HepG2 (cell line): Measurements from ENCODE around the gene OST4. TPM values are rescaled to one million over a fixed set of nuclear protein-coding genes. Genes with fewer than 3 reads are reported as not detected.
A peak's percentile ranks its signal among the peaks of the same experiment; 100 is the strongest.

Source experiments
- ARID3A ChIP-seq: IDR thresholded peaks from 2 replicates; pipeline ENCODE4 v1.6.1; 2012; ENCODE audit warnings: low read depth, low read length, improper control_type of control experiment
- ATF7-NPFF ChIP-seq: sonication (generic); formaldehyde crosslinking; IDR thresholded peaks from 2 replicates; pipeline ENCODE4 v1.8.1; 2023; ENCODE audit warnings: mild to moderate bottlenecking, low read depth, missing genetic modification reagents, moderate library complexity
- ELF4 ChIP-seq: sonication (generic); formaldehyde crosslinking; IDR thresholded peaks from 2 replicates; pipeline ENCODE4 v1.5.0; 2020; ENCODE audit warnings: missing genetic modification reagents, mild to moderate bottlenecking, moderate library complexity, borderline replicate concordance
- FOXC1 ChIP-seq: sonication (generic); formaldehyde crosslinking; IDR thresholded peaks from 2 replicates; pipeline ENCODE4 v1.8.0; 2022; ENCODE audit warnings: mild to moderate bottlenecking, missing genetic modification reagents, borderline replicate concordance
- HBP1 ChIP-seq: IDR thresholded peaks from 2 replicates; pipeline ENCODE4 v1.6.1; 2016; ENCODE audit warnings: low read depth, control low read depth
- TAF1 ChIP-seq: sonication (generic); formaldehyde crosslinking; IDR thresholded peaks from 2 replicates; pipeline ENCODE4 v1.4.0; 2020; ENCODE audit warnings: missing genetic modification reagents
- TSC22D2 ChIP-seq: sonication (generic); formaldehyde crosslinking; IDR thresholded peaks from 2 replicates; pipeline ENCODE4 v1.5.1; 2020; ENCODE audit warnings: missing genetic modification reagents, mild to moderate bottlenecking, borderline replicate concordance
- ZNF576 ChIP-seq: sonication (generic); formaldehyde crosslinking; IDR thresholded peaks from 2 replicates; pipeline ENCODE4 v1.4.0; 2020; ENCODE audit warnings: mild to moderate bottlenecking, missing genetic modification reagents
- ZNF597 ChIP-seq: sonication (generic); formaldehyde crosslinking; IDR thresholded peaks from 2 replicates; pipeline ENCODE4 v1.5.0; 2020; ENCODE audit warnings: missing genetic modification reagents
- ZNF770 ChIP-seq: sonication (generic); formaldehyde crosslinking; IDR thresholded peaks from 2 replicates; pipeline ENCODE4 v1.5.0; 2020; ENCODE audit warnings: mild to moderate bottlenecking, missing genetic modification reagents
- ZNF788 ChIP-seq: sonication (generic); formaldehyde crosslinking; IDR thresholded peaks from 2 replicates; pipeline ENCODE4 v1.5.0; 2020; ENCODE audit warnings: mild to moderate bottlenecking, missing genetic modification reagents, borderline replicate concordance
- polyA plus RNA-seq, 8 experiments: library from polyadenylated mRNA; depleted of rRNA in 3 of 8; stranded (reverse) in 7 of 8; unstranded in 1 of 8; fragments of >200 nt; fragmentation: Illumina TruSeq in 4 of 8; extraction: Trizol in 4 of 8; gene quantifications; 2 replicates each; pipeline versions ENCODE4 v1.2.1 to v1.2.3, GENCODE V29; 2011 to 2016; ENCODE audit warnings: low read depth in 4 of 8, missing spikeins in 1 of 8, mixed read lengths in 1 of 8; ENCODE audit not compliant: insufficient read depth in 1 of 8
- total RNA-seq, 5 experiments: library from RNA; depleted of rRNA; stranded (reverse); fragments of >200 nt; fragmentation: Illumina TruSeq; extraction: Trizol; gene quantifications; 2 replicates each; pipeline ENCODE4 v1.2.3, GENCODE V29; 2016; ENCODE audit warnings: low read depth in 1 of 5
- TF ChIP-seq, protein P1 (sequence below): sonication (generic); formaldehyde crosslinking; IDR thresholded peaks from 2 replicates; pipeline ENCODE4 v1.4.0; 2020; ENCODE audit warnings: low read depth, missing genetic modification reagents
- TF ChIP-seq, protein P2 (sequence below): IDR thresholded peaks from 2 replicates; pipeline ENCODE4 v1.6.1; 2018; ENCODE audit warnings: missing genetic modification reagents, mild to moderate bottlenecking, missing compliant biosample characterization

The OST4 gene
- total and polyA plus RNA-seq, 2 of the 13 experiments (the other 11 are each of a cell fraction or from before 2014, with no cell fraction given) = 498 to 584 TPM

GRCh38 chr2:27086724-27087593 lies 15.5 kb upstream of the OST4 start, which contains the start of gene KHK (continued):
- TF ChIP-seq HBP1 (CRISPR knock-in tag) (peak; percentile 15; the same call in 1 of the 2 replicates), ZNF788 (CRISPR knock-in tag) (peak; percentile 72; the same call in 1 of the 2 replicates), ELF4 (CRISPR knock-in tag) (peak; percentile 60; the same call in 1 of the 2 replicates), ATF7-NPFF (CRISPR knock-in tag) (0 out of 2 replicates have a peak, but pooled peaks have one; percentile 43), FOXC1 (CRISPR knock-in tag) (peak; percentile 62; the same call in 1 of the 2 replicates), ZNF597 (CRISPR knock-in tag) (no peak), ARID3A (no peak), ZNF770 (no peak; the same call in none of the 2 replicates), TSC22D2 (CRISPR knock-in tag) (no peak), TAF1 (CRISPR knock-in tag) (peak; percentile 68), ZNF576 (CRISPR knock-in tag) (peak; percentile 87)
- TF ChIP-seq, protein P1, sequence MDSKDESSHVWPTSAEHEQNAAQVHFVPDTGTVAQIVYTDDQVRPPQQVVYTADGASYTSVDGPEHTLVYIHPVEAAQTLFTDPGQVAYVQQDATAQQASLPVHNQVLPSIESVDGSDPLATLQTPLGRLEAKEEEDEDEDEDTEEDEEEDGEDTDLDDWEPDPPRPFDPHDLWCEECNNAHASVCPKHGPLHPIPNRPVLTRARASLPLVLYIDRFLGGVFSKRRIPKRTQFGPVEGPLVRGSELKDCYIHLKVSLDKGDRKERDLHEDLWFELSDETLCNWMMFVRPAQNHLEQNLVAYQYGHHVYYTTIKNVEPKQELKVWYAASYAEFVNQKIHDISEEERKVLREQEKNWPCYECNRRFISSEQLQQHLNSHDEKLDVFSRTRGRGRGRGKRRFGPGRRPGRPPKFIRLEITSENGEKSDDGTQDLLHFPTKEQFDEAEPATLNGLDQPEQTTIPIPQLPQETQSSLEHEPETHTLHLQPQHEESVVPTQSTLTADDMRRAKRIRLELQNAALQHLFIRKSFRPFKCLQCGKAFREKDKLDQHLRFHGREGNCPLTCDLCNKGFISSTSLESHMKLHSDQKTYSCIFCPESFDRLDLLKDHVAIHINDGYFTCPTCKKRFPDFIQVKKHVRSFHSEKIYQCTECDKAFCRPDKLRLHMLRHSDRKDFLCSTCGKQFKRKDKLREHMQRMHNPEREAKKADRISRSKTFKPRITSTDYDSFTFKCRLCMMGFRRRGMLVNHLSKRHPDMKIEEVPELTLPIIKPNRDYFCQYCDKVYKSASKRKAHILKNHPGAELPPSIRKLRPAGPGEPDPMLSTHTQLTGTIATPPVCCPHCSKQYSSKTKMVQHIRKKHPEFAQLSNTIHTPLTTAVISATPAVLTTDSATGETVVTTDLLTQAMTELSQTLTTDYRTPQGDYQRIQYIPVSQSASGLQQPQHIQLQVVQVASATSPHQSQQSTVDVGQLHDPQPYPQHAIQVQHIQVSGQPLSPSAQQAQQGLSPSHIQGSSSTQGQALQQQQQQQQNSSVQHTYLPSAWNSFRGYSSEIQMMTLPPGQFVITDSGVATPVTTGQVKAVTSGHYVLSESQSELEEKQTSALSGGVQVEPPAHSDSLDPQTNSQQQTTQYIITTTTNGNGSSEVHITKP (CRISPR knock-in tag) = no peak
- TF ChIP-seq, protein P2, sequence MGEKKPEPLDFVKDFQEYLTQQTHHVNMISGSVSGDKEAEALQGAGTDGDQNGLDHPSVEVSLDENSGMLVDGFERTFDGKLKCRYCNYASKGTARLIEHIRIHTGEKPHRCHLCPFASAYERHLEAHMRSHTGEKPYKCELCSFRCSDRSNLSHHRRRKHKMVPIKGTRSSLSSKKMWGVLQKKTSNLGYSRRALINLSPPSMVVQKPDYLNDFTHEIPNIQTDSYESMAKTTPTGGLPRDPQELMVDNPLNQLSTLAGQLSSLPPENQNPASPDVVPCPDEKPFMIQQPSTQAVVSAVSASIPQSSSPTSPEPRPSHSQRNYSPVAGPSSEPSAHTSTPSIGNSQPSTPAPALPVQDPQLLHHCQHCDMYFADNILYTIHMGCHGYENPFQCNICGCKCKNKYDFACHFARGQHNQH (CRISPR knock-in tag) = 0 out of 2 replicates have a peak, but pooled peaks have one; percentile 18
